Liver (tissue), 3 donors: Measurements from ENCODE around the gene DIPK1A.

Source experiments
- FOXA1 ChIP-seq: IDR thresholded peaks from 2 replicates; pipeline ENCODE4 v1.6.1; 2016; ENCODE audit warnings: antibody characterized with exemption
- RAD21 ChIP-seq, 2 donors: IDR thresholded peaks; 2 replicates each; pipeline ENCODE4 v1.6.1; 2016; ENCODE audit warnings: antibody characterized with exemption in 2 of 2, mild to moderate bottlenecking in 2 of 2
- YY1 ChIP-seq: IDR thresholded peaks from 2 replicates; pipeline ENCODE4 v1.6.1; 2016; ENCODE audit warnings: antibody characterized with exemption, mild to moderate bottlenecking
- TF ChIP-seq, protein P1 (sequence below): fragments of 150-350 bp; IDR thresholded peaks from 2 replicates; pipeline ENCODE4 v1.5.1; 2017; ENCODE audit warnings: improper control_type of control experiment, low read depth, low read length; ENCODE audit not compliant: missing input control
- donor health status: healthy.
- donor health status: healthy.

DNA sequence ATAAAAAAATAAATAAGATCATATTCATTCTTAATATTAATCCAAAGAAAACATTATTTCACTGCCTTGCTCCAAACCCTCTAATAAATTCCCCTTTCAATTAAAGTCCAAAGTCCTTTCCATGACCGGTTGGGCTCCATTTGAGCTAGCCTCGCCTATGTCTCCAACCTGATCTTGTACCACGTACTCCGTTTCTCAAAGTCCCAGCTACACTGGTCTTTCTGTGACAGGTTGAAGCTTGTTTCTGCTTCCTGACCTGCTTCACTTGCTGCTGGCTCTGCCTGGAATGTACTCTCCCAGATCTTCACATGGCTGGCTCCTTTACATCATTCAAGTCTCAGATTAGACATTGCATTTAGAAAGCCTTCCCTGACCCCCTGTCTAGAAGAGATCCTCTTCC, 113.1 kb downstream of the DIPK1A start:
- TF ChIP-seq RAD21 (IDR thresholded peaks at IDR 0.05) (no peak), FOXA1 (no peak), YY1 (no peak)
- TF ChIP-seq, protein P1, sequence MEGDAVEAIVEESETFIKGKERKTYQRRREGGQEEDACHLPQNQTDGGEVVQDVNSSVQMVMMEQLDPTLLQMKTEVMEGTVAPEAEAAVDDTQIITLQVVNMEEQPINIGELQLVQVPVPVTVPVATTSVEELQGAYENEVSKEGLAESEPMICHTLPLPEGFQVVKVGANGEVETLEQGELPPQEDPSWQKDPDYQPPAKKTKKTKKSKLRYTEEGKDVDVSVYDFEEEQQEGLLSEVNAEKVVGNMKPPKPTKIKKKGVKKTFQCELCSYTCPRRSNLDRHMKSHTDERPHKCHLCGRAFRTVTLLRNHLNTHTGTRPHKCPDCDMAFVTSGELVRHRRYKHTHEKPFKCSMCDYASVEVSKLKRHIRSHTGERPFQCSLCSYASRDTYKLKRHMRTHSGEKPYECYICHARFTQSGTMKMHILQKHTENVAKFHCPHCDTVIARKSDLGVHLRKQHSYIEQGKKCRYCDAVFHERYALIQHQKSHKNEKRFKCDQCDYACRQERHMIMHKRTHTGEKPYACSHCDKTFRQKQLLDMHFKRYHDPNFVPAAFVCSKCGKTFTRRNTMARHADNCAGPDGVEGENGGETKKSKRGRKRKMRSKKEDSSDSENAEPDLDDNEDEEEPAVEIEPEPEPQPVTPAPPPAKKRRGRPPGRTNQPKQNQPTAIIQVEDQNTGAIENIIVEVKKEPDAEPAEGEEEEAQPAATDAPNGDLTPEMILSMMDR, result no peak
